ENCODE measurements around the gene SRPX2. TPM values are rescaled to one million over a fixed set of nuclear protein-coding genes. Genes with fewer than 3 reads are reported as not detected.
A peak's percentile ranks its signal among the peaks of the same experiment; 100 is the strongest.

The SRPX2 gene
- total RNA-seq, 4 donors from 2014 or later = 8.1 to 17.6 (median 8.7) TPM

DNA sequence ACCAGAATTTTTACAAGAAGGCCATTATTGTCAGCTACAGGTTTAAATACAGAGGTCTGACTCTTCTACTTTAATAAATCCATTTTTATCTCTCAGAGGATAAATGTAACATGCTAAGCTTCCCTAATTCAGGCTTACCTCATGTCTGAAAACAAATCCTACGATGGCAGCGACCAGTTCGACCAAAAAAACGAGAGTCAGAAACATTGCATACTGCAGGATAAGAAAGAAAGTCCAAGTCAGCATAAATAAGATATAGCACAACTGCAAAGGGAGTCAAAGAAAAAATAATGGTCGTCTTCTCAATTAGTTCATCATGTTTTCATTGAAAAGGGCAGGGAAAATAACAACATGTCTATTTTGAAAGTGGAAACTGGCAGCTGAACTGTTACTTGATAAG lies 9.0 kb upstream of the SRPX2 start:
- no peak overlapping the region for H3K4me3 ChIP-seq (ENCODE audit: low read depth, poor library complexity, severe bottlenecking)
- 68 to 87% methylated on average over 5 of the region's 5 CpGs for WGBS, 2 donors
- TF ChIP-seq, protein P1, sequence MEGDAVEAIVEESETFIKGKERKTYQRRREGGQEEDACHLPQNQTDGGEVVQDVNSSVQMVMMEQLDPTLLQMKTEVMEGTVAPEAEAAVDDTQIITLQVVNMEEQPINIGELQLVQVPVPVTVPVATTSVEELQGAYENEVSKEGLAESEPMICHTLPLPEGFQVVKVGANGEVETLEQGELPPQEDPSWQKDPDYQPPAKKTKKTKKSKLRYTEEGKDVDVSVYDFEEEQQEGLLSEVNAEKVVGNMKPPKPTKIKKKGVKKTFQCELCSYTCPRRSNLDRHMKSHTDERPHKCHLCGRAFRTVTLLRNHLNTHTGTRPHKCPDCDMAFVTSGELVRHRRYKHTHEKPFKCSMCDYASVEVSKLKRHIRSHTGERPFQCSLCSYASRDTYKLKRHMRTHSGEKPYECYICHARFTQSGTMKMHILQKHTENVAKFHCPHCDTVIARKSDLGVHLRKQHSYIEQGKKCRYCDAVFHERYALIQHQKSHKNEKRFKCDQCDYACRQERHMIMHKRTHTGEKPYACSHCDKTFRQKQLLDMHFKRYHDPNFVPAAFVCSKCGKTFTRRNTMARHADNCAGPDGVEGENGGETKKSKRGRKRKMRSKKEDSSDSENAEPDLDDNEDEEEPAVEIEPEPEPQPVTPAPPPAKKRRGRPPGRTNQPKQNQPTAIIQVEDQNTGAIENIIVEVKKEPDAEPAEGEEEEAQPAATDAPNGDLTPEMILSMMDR (IDR thresholded peaks at IDR 0.05) = no peak
- TF ChIP-seq POLR2A (IDR thresholded peaks at IDR 0.05) = no peak
- intact Hi-C loops (cut with DNase I; ENCODE audit: low total_unique reads) = no loop called here
- no peak for DNase-seq (ENCODE audit: low spot score in 2 of 2)

DNA sequence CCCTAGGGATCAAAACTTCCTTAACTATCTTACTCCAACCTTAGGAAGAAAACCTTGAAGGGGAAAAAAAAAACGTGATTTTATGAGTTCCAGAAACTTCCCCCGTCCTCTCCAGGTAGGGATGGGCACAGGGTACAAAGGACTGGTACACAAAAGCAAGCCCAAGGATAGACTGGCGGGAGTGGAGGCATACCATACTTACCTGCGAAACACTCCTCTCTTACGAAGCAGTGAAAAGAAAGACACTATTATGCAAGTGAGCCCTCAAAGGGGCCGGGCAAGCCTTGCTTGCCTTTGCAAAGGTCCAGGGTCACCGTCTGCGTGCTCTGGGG lies 8.0 kb upstream of the SRPX2 start:
- no peak for DNase-seq (ENCODE audit: low spot score in 2 of 2)
- H3K4me3 ChIP-seq (ENCODE audit: low read depth, poor library complexity, severe bottlenecking) = no peak overlapping the region
- TF ChIP-seq, protein P1 (IDR thresholded peaks at IDR 0.05) = no peak
- no peak for TF ChIP-seq POLR2A (IDR thresholded peaks at IDR 0.05)
- intact Hi-C loops (cut with DNase I; ENCODE audit: low total_unique reads) = no loop called here
- WGBS, 2 donors = 12 to 40% methylated on average over 5 of the region's 8 CpGs

DNA sequence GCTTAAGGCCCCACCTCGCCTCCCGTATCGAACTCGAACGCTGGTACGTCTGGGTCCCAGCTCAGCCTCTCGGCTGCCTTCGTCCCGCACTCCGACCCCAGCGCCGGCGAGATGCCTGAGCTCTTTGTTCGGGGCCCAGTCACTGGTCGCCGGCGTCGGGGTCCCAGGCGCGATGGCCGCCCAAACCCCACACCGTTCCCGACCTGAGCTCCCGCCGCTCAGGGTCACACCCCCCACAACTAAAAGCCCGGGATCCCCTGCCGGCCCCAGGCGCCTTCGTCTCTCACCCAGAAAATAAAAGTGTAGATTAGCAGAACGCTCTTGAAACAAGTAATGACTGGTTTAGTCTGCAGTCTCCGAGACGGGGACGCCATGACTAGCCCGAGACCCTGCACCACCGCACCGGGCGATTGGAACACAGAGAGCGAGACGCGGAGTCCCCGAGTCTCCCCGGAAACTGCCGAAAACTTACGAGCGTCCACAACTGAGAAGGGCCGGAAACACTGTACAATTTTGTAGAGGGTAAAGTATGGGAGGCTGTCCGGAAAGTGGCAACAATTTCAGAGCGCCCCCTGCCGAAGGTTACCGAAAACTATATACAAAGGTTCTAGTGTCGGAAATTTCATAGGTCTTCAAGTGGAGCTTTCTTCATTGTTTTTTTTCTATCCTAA lies 7.5 kb upstream of the SRPX2 start, which contains the start of gene TSPAN6:
Gene TSPAN6 (minus strand): TSS at position 486 of the 671 bp plus-strand sequence. CDS start 112 bp downstream, at position 374.
- 13 to 29% methylated on average over 31 to 35 of the region's 51 CpGs for WGBS, 2 donors

DNA sequence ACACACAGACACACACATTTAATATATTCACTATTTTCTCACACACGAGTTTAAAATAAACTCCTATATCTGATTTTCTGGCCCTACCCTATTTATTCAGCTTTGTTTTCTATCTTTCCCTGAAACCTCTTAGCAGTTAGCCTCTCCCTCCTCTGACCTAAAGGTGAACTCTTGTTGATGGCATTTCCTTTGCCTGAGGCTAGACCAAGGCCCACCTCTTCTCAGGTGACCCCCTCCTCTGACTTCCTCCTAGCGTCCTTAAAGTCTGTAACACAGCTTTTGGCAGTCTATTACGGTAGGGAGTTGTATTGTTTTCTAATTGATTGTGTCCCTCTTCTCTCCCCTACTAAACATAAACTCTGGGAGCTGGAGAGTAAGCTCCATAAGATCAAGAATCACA lies 1.7 kb upstream of the SRPX2 start:
- no peak for DNase-seq (ENCODE audit: low spot score in 2 of 2)
- TF ChIP-seq, protein P1 (IDR thresholded peaks at IDR 0.05) = no peak
- TF ChIP-seq POLR2A (IDR thresholded peaks at IDR 0.05) = no peak
- intact Hi-C loops (cut with DNase I; ENCODE audit: low total_unique reads) = no loop called here
- 52 to 57% methylated on average over 3 of the region's 3 CpGs for WGBS, 2 donors
- no peak overlapping the region for H3K4me3 ChIP-seq (ENCODE audit: low read depth, poor library complexity, severe bottlenecking)

More for the DNA sequence above, 7.5 kb upstream of the SRPX2 start, which contains the start of gene TSPAN6:
- intact Hi-C loops (cut with DNase I; ENCODE audit: low total_unique reads) = no loop called here
- H3K4me3 ChIP-seq (ENCODE audit: low read depth, poor library complexity, severe bottlenecking) = peak within 1 kb of the TSS; percentile 25
- TF ChIP-seq, protein P1 (IDR thresholded peaks at IDR 0.05) = no peak
- no peak for TF ChIP-seq POLR2A (IDR thresholded peaks at IDR 0.05)
- peak; percentile 69 to 93 for DNase-seq (ENCODE audit: low spot score in 2 of 2)

DNA sequence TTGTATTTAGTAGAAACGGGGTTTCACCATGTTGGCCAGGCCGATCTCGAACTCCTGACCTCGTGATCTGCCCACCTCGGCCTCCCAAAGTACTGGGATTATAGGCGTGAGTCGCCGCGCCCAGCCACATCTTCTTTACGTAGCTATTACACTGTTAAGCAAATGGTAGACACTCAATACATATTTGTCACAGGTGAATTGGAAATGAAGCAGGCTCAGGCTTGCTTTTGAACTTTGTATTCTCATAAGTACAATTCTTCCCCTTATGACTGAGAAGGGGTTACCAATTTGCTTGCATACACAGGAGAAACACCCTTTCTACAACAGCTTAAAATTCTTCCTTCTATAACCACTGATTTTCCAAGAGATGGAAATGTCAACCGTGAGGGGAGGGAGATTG lies 787 bp upstream of the SRPX2 start:
- no peak for TF ChIP-seq POLR2A (IDR thresholded peaks at IDR 0.05)
- TF ChIP-seq, protein P1 (IDR thresholded peaks at IDR 0.05) = no peak
- intact Hi-C loops (cut with DNase I; ENCODE audit: low total_unique reads) = no loop called here

DNA sequence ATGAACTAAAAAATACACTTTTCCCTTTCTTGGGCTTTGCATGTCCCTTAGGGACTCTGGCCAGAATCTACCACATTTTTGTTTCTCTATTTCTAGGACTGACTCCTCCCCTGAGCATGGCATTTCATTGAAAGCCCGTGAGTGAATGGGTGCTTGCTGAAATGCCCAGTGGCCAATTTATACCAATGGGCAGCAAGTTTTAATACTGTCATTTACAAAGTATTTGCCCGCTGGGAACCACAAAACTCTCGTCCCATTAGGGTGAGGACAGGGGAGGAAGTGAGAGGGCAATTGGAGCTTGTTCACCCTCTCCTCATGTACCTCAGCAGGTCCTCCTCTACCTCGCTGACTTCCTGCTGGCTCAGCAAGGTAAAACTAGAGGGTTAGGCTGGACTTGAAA lies 1.1 kb downstream of the SRPX2 start:
- H3K4me3 ChIP-seq (ENCODE audit: low read depth, poor library complexity, severe bottlenecking) = no peak overlapping the region
- no peak for TF ChIP-seq POLR2A (IDR thresholded peaks at IDR 0.05)
- TF ChIP-seq, protein P1 (IDR thresholded peaks at IDR 0.05) = no peak
- DNase-seq (ENCODE audit: low spot score in 2 of 2) = no peak
- intact Hi-C loops (cut with DNase I; ENCODE audit: low total_unique reads) = no loop called here
- 52 to 80% methylated on average over 4 of the region's 4 CpGs for WGBS, 2 donors

More for the DNA sequence above, 787 bp upstream of the SRPX2 start:
- DNase-seq (ENCODE audit: low spot score in 2 of 2) = no peak
- H3K4me3 ChIP-seq (ENCODE audit: low read depth, poor library complexity, severe bottlenecking) = no peak overlapping the region
- 80 to 90% methylated on average over 11 of the region's 11 CpGs for WGBS, 2 donors
